Measurements from ENCODE around the gene DDA1. TPM values are rescaled to one million over a fixed set of nuclear protein-coding genes. Genes with fewer than 3 reads are reported as not detected.
A peak's percentile ranks its signal among the peaks of the same experiment; 100 is the strongest.
"Not testable (repeated sequence)": the region's sequence is repeated elsewhere in the genome, so short reads cannot be mapped to it uniquely, and the experiment has no call there.

Gene DDA1
- total and polyA plus RNA-seq, 7 experiments from 2014 or later, result 19.7 to 41.9 (median 37.2) TPM

DNA sequence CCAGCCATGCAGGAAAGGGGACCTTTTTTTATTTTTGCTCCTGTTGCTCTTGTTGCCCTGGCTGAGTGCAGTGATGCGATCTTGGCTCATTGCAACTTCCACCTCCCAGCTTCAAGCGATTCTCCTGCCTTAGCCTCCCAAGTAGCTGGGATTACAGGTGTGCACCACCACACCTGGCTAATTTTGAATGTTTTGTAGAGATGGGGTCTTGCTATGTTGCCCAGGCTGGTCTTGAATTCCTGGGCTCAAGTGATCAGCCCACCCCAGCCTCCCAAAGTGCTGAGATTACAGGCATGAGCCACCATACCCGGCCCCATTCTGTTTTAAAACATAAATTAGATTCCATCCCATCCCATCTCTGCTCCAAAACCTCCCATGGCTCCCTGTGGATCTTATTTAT, 34.5 kb upstream of the DDA1 start:
- H3K27me3 ChIP-seq (ENCODE audit: control insufficient read depth in 2 of 2, insufficient read depth in 2 of 2, low read length in 2 of 2); H3K9me3 ChIP-seq (ENCODE audit: control insufficient read depth in 2 of 3, low read length in 3 of 3); DNase-seq; H3K27ac Mint-ChIP-seq; H3K9me3 Mint-ChIP-seq; CTCF ChIA-PET; intact Hi-C loops (cut with micrococcal nuclease); H3K4me3 Mint-ChIP-seq; H3K27me3 Mint-ChIP-seq; H3K27ac ChIP-seq (ENCODE audit: low read depth, low read length); ATAC-seq; POLR2A ChIA-PET; H3K4me3 ChIP-seq (ENCODE audit: low read length); H3K4me1 Mint-ChIP-seq; H3K4me1 ChIP-seq (ENCODE audit: control insufficient read depth in 2 of 2, insufficient read depth in 2 of 2, low read length in 2 of 2): not testable (repeated sequence)
- H3K36me3 Mint-ChIP-seq, result peaks cover 0 to 28% (median 12%) of the 10 kb centered on the region in 5 donors
- H3K36me3 ChIP-seq (ENCODE audit: control insufficient read depth in 2 of 3, insufficient read depth in 3 of 3, low read length in 3 of 3), result peaks cover 8 to 81% (median 15%) of the 10 kb centered on the region in 3 experiments

GRCh38 chr19:17275441-17276175, 33.8 kb upstream of the DDA1 start:
- ATAC-seq (no peak), DNase-seq (no peak)
- CTCF ChIA-PET, result no interaction called here
- no peak overlapping the region for H3K27ac Mint-ChIP-seq
- POLR2A ChIA-PET, result no interaction called here
- H3K4me3 Mint-ChIP-seq, result no peak overlapping the region
- H3K27me3 Mint-ChIP-seq, result no peaks in the 10 kb centered on the region
- Histone ChIP-seq H3K27me3 (ENCODE audit: control insufficient read depth in 2 of 2, insufficient read depth in 2 of 2, low read length in 2 of 2) (no peaks in the 10 kb centered on the region), H3K4me1 (ENCODE audit: control insufficient read depth in 2 of 2, insufficient read depth in 2 of 2, low read length in 2 of 2) (no peaks in the 10 kb centered on the region), H3K27ac (ENCODE audit: low read depth, low read length) (no peak overlapping the region), H3K4me3 (ENCODE audit: low read length) (no peak overlapping the region), H3K36me3 (ENCODE audit: control insufficient read depth in 2 of 3, insufficient read depth in 3 of 3, low read length in 3 of 3) (peaks cover 8 to 75% (median 15%) of the 10 kb centered on the region in 3 experiments), H3K9me3 (ENCODE audit: control insufficient read depth in 2 of 3, low read length in 3 of 3) (no peaks in the 10 kb centered on the region)
- no peaks in the 10 kb centered on the region for H3K4me1 Mint-ChIP-seq
- no peaks in the 10 kb centered on the region for H3K9me3 Mint-ChIP-seq
- peaks cover 0 to 28% (median 8%) of the 10 kb centered on the region in 5 donors for H3K36me3 Mint-ChIP-seq
- intact Hi-C loops (cut with micrococcal nuclease), result no loop called here

DNA sequence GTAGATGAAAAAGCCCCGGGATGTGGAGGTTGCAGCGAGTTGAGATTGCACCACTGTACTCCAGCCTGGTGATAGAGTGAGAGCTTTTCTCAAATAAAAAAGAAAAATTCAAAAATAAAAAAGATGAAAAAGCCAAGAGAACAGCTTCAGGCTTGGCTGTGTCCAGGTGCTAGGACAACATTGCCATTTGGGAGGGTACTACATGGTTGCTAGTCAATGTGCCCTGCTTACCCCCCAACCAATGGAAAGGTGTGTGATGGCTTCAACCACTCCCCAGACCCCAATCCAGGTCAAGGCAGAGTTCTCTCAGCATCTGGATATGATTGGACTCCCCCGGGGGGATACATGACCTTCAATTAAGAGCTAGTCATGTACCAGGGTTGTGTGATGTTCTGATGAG, 29.9 kb upstream of the DDA1 start:
- H3K27me3 ChIP-seq (ENCODE audit: control insufficient read depth in 2 of 2, insufficient read depth in 2 of 2, low read length in 2 of 2), result no peaks in the 10 kb centered on the region
- ATAC-seq (no peak), DNase-seq (no peak)
- H3K27me3 Mint-ChIP-seq, result peaks cover 0 to 2% (median 0%) of the 10 kb centered on the region in 5 donors
- ChIA-PET CTCF (interaction anchor here (0.5 to 1.3 kb wide), 5 partner anchors 13 to 294 kb away, joined by 3 to 4 read pairs (median 4); no protein-coding TSS in a partner anchor), POLR2A (interaction anchor here (0.9 kb wide), 1 partner anchor 95 kb away, joined by 3 read pairs; no protein-coding TSS in a partner anchor)
- H3K4me1 ChIP-seq (ENCODE audit: control insufficient read depth in 2 of 2, insufficient read depth in 2 of 2, low read length in 2 of 2), result peaks cover 0 to 8% of the 10 kb centered on the region in 2 donors
- no peak overlapping the region for H3K27ac Mint-ChIP-seq
- no peak overlapping the region for H3K4me3 Mint-ChIP-seq
- H3K4me3 ChIP-seq (ENCODE audit: low read length), result no peak overlapping the region
- intact Hi-C loops (cut with micrococcal nuclease), result no loop called here
- H3K27ac ChIP-seq (ENCODE audit: low read depth, low read length), result no peak overlapping the region
- peaks cover 3 to 46% (median 8%) of the 10 kb centered on the region in 3 experiments for H3K36me3 ChIP-seq (ENCODE audit: control insufficient read depth in 2 of 3, insufficient read depth in 3 of 3, low read length in 3 of 3)
- no peaks in the 10 kb centered on the region for H3K9me3 Mint-ChIP-seq
- peaks cover 0 to 9% (median 3%) of the 10 kb centered on the region in 7 donors for H3K4me1 Mint-ChIP-seq
- H3K36me3 Mint-ChIP-seq, result peaks cover 0 to 18% (median 8%) of the 10 kb centered on the region in 5 donors
- no peaks in the 10 kb centered on the region for H3K9me3 ChIP-seq (ENCODE audit: control insufficient read depth in 2 of 3, low read length in 3 of 3)

GRCh38 chr19:17281391-17282304, 27.7 kb upstream of the DDA1 start, which contains the start of gene ANKLE1:
Gene ANKLE1 (plus strand): TSS chr19:17281901. CDS start chr19:17281921, 20 bp downstream.
- Mint-ChIP-seq H3K4me1 (peaks cover 0 to 9% (median 3%) of the 10 kb centered on the region in 7 donors), H3K27ac (peak within 1 kb of the TSS in 2 of 9 donors; percentile 62 to 72), H3K9me3 (no peaks in the 10 kb centered on the region), H3K27me3 (peaks cover 0 to 2% (median 0%) of the 10 kb centered on the region in 5 donors), H3K36me3 (peaks cover 0 to 13% (median 3%) of the 10 kb centered on the region in 5 donors), H3K4me3 (peak within 1 kb of the TSS; percentile 75 to 90 (median 81))
- H3K27me3 ChIP-seq (ENCODE audit: control insufficient read depth in 2 of 2, insufficient read depth in 2 of 2, low read length in 2 of 2), result no peaks in the 10 kb centered on the region
- peaks cover 0 to 8% of the 10 kb centered on the region in 2 donors for H3K4me1 ChIP-seq (ENCODE audit: control insufficient read depth in 2 of 2, insufficient read depth in 2 of 2, low read length in 2 of 2)
- POLR2A ChIA-PET, result interaction anchor here (1.2 to 2.3 kb wide), 6 partner anchors 15 to 206 kb away, joined by 4 to 11 read pairs (median 5); partner anchors contain the start of genes BABAM1, MYO9B and USE1
- DNase-seq (peak in 3 of 9 donors; percentile 19 to 65 (median 33)), ATAC-seq (peak; percentile 56)
- H3K36me3 ChIP-seq (ENCODE audit: control insufficient read depth in 2 of 3, insufficient read depth in 3 of 3, low read length in 3 of 3), result peaks cover 3 to 24% (median 3%) of the 10 kb centered on the region in 3 experiments
- CTCF ChIA-PET, result interaction anchor here (0.6 to 4.2 kb wide), 10 partner anchors 15 to 213 kb away, joined by 3 to 36 read pairs (median 3); partner anchors contain the start of genes BABAM1 and USHBP1
- H3K4me3 ChIP-seq (ENCODE audit: low read length), result peak within 1 kb of the TSS; percentile 62
- no peak within 1 kb of the TSS for H3K27ac ChIP-seq (ENCODE audit: low read depth, low read length)
- intact Hi-C loops (cut with micrococcal nuclease), result loop anchor here (1.0 to 5.0 kb wide), 10 partner anchors 20 to 564 kb away; partner anchors contain the start of genes HAUS8 (in 1 of the 2), MYO9B (in 1 of the 2) and NWD1 (in 1 of the 2)
- no peaks in the 10 kb centered on the region for H3K9me3 ChIP-seq (ENCODE audit: control insufficient read depth in 2 of 3, low read length in 3 of 3)

- peak; percentile 97 for ATAC-seq
- intact Hi-C loops (cut with micrococcal nuclease), result loop anchor here (1.0 to 5.0 kb wide), 10 partner anchors 21 to 565 kb away; partner anchors contain the start of genes HAUS8 (in 1 of the 2), MYO9B (in 1 of the 2) and NWD1 (in 1 of the 2)
- peak overlapping the region; percentile 75 to 90 (median 81) for H3K4me3 Mint-ChIP-seq
Measured at GRCh38 chr19:17282488-17283125, 26.8 kb upstream of the DDA1 start.

More at GRCh38 chr19:17282488-17283125, 26.8 kb upstream of the DDA1 start:
- CTCF ChIA-PET, result interaction anchor here (0.6 to 4.2 kb wide), 9 partner anchors 16 to 214 kb away, joined by 3 to 36 read pairs (median 3); partner anchors contain the start of genes ABHD8 and BABAM1
- POLR2A ChIA-PET, result interaction anchor here (0.7 to 2.3 kb wide), 4 partner anchors 16 to 23 kb away, joined by 3 to 11 read pairs (median 4); partner anchors contain the start of gene BABAM1
- peaks cover 0 to 14% (median under 1%) of the 10 kb centered on the region in 3 experiments for H3K36me3 ChIP-seq (ENCODE audit: control insufficient read depth in 2 of 3, insufficient read depth in 3 of 3, low read length in 3 of 3)
- Mint-ChIP-seq H3K4me1 (peaks cover 0 to 9% (median 3%) of the 10 kb centered on the region in 7 donors), H3K9me3 (no peaks in the 10 kb centered on the region), H3K27me3 (peaks cover 0 to 4% (median 0%) of the 10 kb centered on the region in 5 donors), H3K36me3 (peaks cover 0 to 4% (median 0%) of the 10 kb centered on the region in 5 donors), H3K27ac (peak overlapping the region in 3 of 9 donors; percentile 56 to 72 (median 62))
- no peaks in the 10 kb centered on the region for H3K9me3 ChIP-seq (ENCODE audit: control insufficient read depth in 2 of 3, low read length in 3 of 3)
- peaks cover 0 to 8% of the 10 kb centered on the region in 2 donors for H3K4me1 ChIP-seq (ENCODE audit: control insufficient read depth in 2 of 2, insufficient read depth in 2 of 2, low read length in 2 of 2)
- peak; percentile 58 to 86 (median 70) for DNase-seq
- peak overlapping the region; percentile 62 for H3K4me3 ChIP-seq (ENCODE audit: low read length)
- H3K27ac ChIP-seq (ENCODE audit: low read depth, low read length), result no peak overlapping the region
- H3K27me3 ChIP-seq (ENCODE audit: control insufficient read depth in 2 of 2, insufficient read depth in 2 of 2, low read length in 2 of 2), result no peaks in the 10 kb centered on the region

All from naive thymus-derived CD4-positive, alpha-beta T cell (primary cell).